Left lung (tissue), 10 donors: ENCODE data around the gene UNC13D. TPM values are rescaled to one million over a fixed set of nuclear protein-coding genes. Genes with fewer than 3 reads are reported as not detected.
A peak's percentile ranks its signal among the peaks of the same experiment; 100 is the strongest.
"Not testable (repeated sequence)": the region's sequence is repeated elsewhere in the genome, so short reads cannot be mapped to it uniquely, and the experiment has no call there.

Experiments
- ATAC-seq: fragments of 200-7000 bp; cut with Tn5 transposase; one replicate; pipeline ENCODE4 v1.9.1; 2020; ENCODE audit warnings: moderate library complexity
- DNase-seq, 4 donors: peaks; one replicate each; pipeline ENCODE4 v3.0.0-alpha.2; 2013 to 2020
- H3K27ac ChIP-seq, 2 donors: fragments of 200-600 bp; sonication (generic) in 1 of 2; one replicate each; pipeline versions ENCODE4 v1.5.0 to v1.8.0; 2020 to 2021
- H3K27me3 ChIP-seq, 2 donors: fragments of 200-600 bp; sonication (generic) in 1 of 2; one replicate each; pipeline versions ENCODE4 v1.5.0 to v1.8.0; 2020 to 2021
- H3K36me3 ChIP-seq, 2 donors: fragments of 200-600 bp; sonication (generic) in 1 of 2; one replicate each; pipeline versions ENCODE4 v1.5.0 to v1.8.0; 2020 to 2021
- H3K4me1 ChIP-seq, 2 donors: fragments of 200-600 bp; one replicate each; pipeline ENCODE4 v1.8.0; 2021
- H3K4me3 ChIP-seq, 2 donors: fragments of 200-600 bp; sonication (generic) in 1 of 2; one replicate each; pipeline versions ENCODE4 v1.5.0 to v1.8.0; 2020 to 2021; ENCODE audit warnings: mild to moderate bottlenecking in 1 of 2
- H3K9me3 ChIP-seq, 2 donors: fragments of 200-600 bp; sonication (generic) in 1 of 2; one replicate each; pipeline versions ENCODE4 v1.5.0 to v1.8.0; 2020 to 2021
- intact Hi-C, 2 donors: fragments of 100-400 bp; cut with DNase I; formaldehyde crosslinking; loops; one replicate each; pipeline versions ENCODE4 v1.11.2 to v1.14.2; 2022
- polyA plus RNA-seq, 6 donors: library from polyadenylated mRNA; unstranded; fragments of 120-200 nt; gene quantifications; one replicate each; pipeline ENCODE4 v1.2.1, GENCODE V29; 2013; ENCODE audit not compliant: insufficient read length in 6 of 6
- total RNA-seq, 2 donors: library from RNA; stranded (reverse); fragmentation: NEBNext Ultra II Directional; extraction: Animal tissue kit (Norgen Biotek cat#: 25700); gene quantifications; one replicate each; pipeline ENCODE4 v1.2.1, GENCODE V29; 2021
- TF ChIP-seq, protein P1 (sequence below), 2 donors: fragments of 200-600 bp; sonication (generic) in 1 of 2; IDR thresholded peaks; one replicate each; pipeline versions ENCODE4 v1.5.0 to v1.8.0; 2021; ENCODE audit warnings: antibody characterized with exemption in 2 of 2
- donor health status: DM: no; HTN: yes; CAD: no.
- donor health status: DM: no; HTN: no; CAD: no.

UNC13D gene
- total and polyA plus RNA-seq, 8 donors, result 24.9 to 91.4 (median 40.1) TPM

DNA sequence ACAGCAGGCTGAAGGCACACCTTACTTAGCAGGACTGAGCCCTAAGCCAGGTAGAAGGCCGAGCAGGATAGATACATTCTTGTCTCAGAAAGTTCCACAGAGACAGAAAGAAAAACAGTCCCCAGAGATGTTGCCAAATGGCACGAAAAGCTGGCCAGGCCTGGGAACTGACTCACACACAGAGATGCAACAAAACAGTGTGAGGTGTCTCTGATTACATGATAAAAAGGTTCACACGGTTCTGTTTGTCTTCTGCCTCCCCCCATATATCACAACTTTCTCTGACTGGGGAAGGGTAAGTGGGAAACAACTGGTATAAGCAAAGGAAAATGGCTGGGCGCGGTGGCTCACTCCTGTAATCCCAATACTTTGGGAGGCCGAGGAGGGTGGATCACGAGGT, 9.2 kb upstream of the UNC13D start:
- no peak for ATAC-seq
- Histone ChIP-seq H3K9me3 (no peaks in the 10 kb centered on the region), H3K4me1 (peaks cover 13 to 71% of the 10 kb centered on the region in 2 donors), H3K27ac (peak overlapping the region; percentile 95 to 98), H3K36me3 (peaks cover 2 to 44% of the 10 kb centered on the region in 2 donors), H3K27me3 (no peaks in the 10 kb centered on the region), H3K4me3 (peak overlapping the region in 1 of 2 donors; percentile 79)
- TF ChIP-seq, protein P1, sequence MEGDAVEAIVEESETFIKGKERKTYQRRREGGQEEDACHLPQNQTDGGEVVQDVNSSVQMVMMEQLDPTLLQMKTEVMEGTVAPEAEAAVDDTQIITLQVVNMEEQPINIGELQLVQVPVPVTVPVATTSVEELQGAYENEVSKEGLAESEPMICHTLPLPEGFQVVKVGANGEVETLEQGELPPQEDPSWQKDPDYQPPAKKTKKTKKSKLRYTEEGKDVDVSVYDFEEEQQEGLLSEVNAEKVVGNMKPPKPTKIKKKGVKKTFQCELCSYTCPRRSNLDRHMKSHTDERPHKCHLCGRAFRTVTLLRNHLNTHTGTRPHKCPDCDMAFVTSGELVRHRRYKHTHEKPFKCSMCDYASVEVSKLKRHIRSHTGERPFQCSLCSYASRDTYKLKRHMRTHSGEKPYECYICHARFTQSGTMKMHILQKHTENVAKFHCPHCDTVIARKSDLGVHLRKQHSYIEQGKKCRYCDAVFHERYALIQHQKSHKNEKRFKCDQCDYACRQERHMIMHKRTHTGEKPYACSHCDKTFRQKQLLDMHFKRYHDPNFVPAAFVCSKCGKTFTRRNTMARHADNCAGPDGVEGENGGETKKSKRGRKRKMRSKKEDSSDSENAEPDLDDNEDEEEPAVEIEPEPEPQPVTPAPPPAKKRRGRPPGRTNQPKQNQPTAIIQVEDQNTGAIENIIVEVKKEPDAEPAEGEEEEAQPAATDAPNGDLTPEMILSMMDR (IDR thresholded peaks at IDR 0.05), result no peak
- intact Hi-C loops, result no loop called here
- DNase-seq, result peak in 1 of 4 donors; percentile 24

DNA sequence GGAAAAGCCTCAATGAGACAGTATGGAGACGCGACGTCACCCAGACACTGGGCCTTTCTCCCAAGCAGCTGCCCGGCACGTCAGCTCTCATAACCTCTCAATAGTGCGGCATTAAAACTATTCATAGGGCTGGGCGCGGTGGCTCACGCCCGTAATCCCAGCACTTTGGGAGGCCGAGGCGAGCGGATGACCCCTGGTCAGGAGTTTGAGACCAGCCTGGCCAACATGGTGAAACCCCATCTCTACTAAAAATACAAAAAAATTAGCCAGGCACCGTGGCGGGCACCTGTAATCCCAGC, 7.4 kb upstream of the UNC13D start:
- Histone ChIP-seq H3K36me3 (peaks cover 2 to 62% of the 10 kb centered on the region in 2 donors), H3K4me1 (peaks cover 20 to 72% of the 10 kb centered on the region in 2 donors)
- H3K4me3 ChIP-seq, ATAC-seq, H3K27me3 ChIP-seq, H3K9me3 ChIP-seq, H3K27ac ChIP-seq, intact Hi-C loops: not testable (repeated sequence)
- peak in 1 of 4 donors; percentile 47 for DNase-seq

DNA sequence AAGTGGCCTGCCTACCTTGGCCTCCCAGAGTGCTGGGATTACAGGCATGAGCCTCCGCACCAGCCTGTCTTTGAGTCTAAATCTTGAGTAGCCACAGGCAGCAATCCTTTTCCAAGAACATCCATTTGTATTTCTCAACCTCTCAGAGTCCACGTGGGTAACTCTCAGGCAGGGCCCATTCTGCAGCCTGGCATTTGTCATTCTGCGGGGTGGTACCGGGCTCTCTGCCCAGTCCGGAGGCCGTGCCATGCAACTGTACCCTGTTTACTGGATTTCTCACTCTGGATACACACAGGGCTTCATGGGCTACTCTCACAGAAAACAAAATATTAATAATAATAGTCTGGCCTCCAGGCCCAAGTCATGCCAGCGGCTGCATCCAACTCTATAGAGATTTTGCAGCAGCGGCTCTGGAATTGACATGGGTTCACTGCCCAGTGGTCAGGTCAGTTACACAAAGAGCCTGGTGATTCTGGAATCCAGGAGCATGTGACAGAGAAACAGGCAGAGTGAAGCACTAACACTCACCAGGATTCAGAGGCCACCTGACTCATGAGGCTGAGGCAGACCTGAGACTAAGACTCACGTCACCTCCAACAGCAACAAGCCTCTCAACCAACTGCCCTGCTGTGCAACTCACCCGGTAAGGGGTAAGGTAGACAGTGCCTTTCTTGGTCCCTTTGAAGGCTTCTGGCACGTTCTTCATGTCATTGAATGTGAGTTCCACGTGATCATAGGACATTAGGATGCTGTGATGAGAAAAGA, 6.9 kb upstream of the UNC13D start:
- TF ChIP-seq, protein P1 (IDR thresholded peaks at IDR 0.05), result no peak
- Histone ChIP-seq H3K27ac (no peak overlapping the region), H3K9me3 (no peaks in the 10 kb centered on the region), H3K27me3 (no peaks in the 10 kb centered on the region), H3K4me3 (no peak overlapping the region), H3K4me1 (peaks cover 25 to 72% of the 10 kb centered on the region in 2 donors), H3K36me3 (peaks cover 2 to 68% of the 10 kb centered on the region in 2 donors)
- intact Hi-C loops, result no loop called here
- ATAC-seq (no peak), DNase-seq (peak in 1 of 4 donors; percentile 16)

DNA sequence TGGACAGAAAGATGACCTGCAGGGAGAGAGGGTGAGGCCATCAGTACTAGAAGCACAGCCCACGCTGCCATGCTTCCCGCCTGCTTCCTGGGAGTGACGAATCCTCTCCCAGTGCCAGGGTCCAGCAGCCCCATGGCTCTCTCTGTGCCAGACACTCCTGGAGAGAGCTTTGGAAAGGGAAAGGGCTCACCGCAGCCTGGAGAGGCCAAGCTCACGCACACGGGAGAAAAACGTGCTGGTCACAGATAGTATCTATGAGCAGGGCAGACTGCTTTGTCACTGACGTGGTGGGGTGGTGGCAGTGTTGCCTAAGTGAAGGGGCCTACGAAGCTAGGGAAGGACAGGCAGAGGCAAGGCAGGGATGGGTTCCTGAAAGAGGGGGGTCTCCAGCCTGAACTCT, 5.5 kb upstream of the UNC13D start:
- intact Hi-C loops, result no loop called here
- Histone ChIP-seq H3K4me1 (peaks cover 39 to 84% of the 10 kb centered on the region in 2 donors), H3K9me3 (no peaks in the 10 kb centered on the region), H3K27me3 (no peaks in the 10 kb centered on the region), H3K27ac (peak overlapping the region; percentile 56 to 93), H3K4me3 (no peak overlapping the region), H3K36me3 (peaks cover 2 to 72% of the 10 kb centered on the region in 2 donors)
- no peak for ATAC-seq
- DNase-seq, result peak in 1 of 4 donors; percentile 41
- TF ChIP-seq, protein P1 (IDR thresholded peaks at IDR 0.05), result no peak

DNA sequence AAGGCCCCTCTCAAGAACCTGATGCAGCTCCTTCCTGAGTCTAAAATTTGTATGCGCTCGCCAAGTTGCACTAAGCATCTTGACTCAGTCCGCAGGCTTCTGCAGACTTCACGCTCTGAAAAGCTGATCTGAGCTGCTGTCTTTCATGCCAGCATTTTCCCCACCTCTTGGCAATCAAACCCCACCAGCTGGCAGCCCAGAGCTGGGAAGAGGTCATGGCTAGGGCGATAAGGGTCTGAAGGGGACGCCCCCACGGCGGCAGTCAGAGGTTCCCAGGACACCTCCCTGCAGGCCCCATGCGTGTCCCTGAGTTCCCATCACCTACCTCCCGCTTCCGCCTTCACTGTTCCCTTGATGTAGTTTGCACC, 5.1 kb upstream of the UNC13D start:
- no peaks in the 10 kb centered on the region for H3K9me3 ChIP-seq
- DNase-seq, result peak in 1 of 4 donors; percentile 55
- no peak for ATAC-seq
- peaks cover 2 to 72% of the 10 kb centered on the region in 2 donors for H3K36me3 ChIP-seq
- H3K27ac ChIP-seq, result peak overlapping the region; percentile 56 to 93
- intact Hi-C loops, result no loop called here
- no peak overlapping the region for H3K4me3 ChIP-seq
- H3K4me1 ChIP-seq, result peaks cover 39 to 84% of the 10 kb centered on the region in 2 donors
- H3K27me3 ChIP-seq, result no peaks in the 10 kb centered on the region
- TF ChIP-seq, protein P1 (IDR thresholded peaks at IDR 0.05), result no peak
